HG03060 (cell line): ENCODE measurements around the gene SAMD11.

Experiments used
- ATAC-seq: cut with Tn5 transposase; IDR thresholded peaks from one replicate; pipeline ENCODE4 v1.9.1; 2021; ENCODE audit warnings: low read depth, moderate number of reproducible peaks; ENCODE audit not compliant: unreplicated experiment

The SAMD11 gene

GRCh38 chr1:962381-963300 is 38.9 kb downstream of the SAMD11 start:
- no peak for ATAC-seq

- no peak for ATAC-seq
These were observed 39.6 kb downstream of the SAMD11 start for GRCh38 chr1:963301-963651.

GRCh38 chr1:963746-964525 is 40.2 kb downstream of the SAMD11 start:
- ATAC-seq = no peak

- no peak for ATAC-seq
These were observed 41.2 kb downstream of the SAMD11 start for GRCh38 chr1:964691-965525.

- no peak for ATAC-seq
These were observed 41.9 kb downstream of the SAMD11 start for GRCh38 chr1:965526-966134.

GRCh38 chr1:966135-966703 is 42.5 kb downstream of the SAMD11 start, which contains the start of gene PLEKHN1:
Gene PLEKHN1 (plus strand): TSS chr1:966482. CDS start chr1:966532, 50 bp downstream.
- ATAC-seq = no peak

- no peak for ATAC-seq
These were observed 43.1 kb downstream of the SAMD11 start for GRCh38 chr1:966704-967300.

- no peak for ATAC-seq
These were observed 44.0 kb downstream of the SAMD11 start for GRCh38 chr1:967466-968343.

- ATAC-seq = no peak
These were observed 45.6 kb downstream of the SAMD11 start for GRCh38 chr1:969260-969855.

- ATAC-seq = no peak
These were observed 46.7 kb downstream of the SAMD11 start for GRCh38 chr1:970242-970972.

GRCh38 chr1:970973-971730 is 47.4 kb downstream of the SAMD11 start:
- no peak for ATAC-seq

- no peak for ATAC-seq
These were observed 48.2 kb downstream of the SAMD11 start for GRCh38 chr1:971751-972506.

GRCh38 chr1:972726-973458 is 49.2 kb downstream of the SAMD11 start:
- no peak for ATAC-seq

- no peak for ATAC-seq
These were observed 50.0 kb downstream of the SAMD11 start for GRCh38 chr1:973459-974292.

GRCh38 chr1:974293-974640 is 50.5 kb downstream of the SAMD11 start:
- ATAC-seq = no peak
